Measurements from ENCODE around the gene NADSYN1.

NADSYN1 gene

DNA sequence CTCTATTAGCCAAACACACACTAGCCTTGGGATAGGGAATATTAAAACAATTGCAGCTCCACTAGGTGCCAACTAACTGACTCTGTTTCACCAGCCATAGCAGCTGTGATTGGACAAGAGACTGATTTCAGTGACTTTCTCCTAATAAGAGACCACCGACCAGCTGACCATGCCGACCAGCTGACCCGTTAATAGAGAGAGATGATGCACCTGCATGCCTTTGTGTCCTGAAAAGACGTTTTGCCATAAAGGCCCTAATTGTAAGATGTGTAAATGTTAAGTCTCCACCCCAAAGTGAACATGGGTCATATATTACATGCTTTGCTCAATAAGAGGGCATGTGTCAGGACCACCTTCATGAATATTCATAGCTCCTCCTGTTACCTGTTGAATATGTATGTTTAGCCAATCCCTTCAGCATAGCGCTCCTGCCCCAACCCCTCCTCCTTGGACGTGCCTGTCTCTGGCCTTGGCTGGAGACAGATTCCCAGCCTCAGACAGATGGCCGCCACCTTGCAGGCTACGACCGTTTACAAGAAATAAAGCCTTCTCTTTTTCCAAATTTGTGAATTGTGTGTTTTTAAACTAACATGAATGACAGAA lies 1.3 kb upstream of the NADSYN1 start:
- no peak for DNase-seq (ENCODE audit: low read depth, low spot score)

DNA sequence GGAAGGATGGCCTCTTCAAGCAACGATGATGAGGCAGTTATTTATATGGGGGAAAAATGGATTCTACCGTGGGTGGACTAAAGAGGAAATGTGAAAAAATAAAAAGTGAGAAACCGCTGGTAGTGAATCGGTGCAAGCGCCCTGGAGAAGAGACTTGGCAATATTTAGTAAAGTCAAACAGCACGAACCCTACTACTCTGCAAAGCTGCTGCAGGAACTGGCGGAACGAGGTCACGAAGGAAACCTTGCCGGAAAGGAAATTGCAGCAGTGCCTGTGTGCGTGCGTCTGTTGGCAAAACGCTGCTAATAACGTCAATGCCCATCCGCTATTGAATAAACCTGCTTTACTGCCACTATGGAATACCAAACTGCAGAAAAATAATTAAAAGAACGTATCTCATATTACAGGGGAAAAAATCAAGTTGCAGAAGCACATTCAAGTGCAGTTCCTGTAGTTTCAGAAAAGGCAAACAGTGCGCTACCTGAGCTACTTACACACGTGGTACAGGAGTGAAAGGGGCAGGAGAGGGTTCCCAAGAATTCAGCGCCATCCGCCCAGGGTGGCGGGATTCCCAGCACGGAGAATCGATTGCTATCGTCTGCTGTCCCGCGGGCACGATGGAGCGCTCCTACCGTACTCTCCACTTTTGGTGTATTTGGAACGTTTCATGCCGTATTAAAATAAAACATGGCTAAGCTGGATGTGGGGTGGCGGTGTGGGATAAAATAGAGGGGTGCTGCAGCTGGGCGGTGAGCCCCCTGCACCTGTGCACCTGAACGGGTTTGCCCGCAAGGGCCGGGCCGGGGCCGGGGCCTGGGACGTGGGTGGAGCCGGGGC lies 585 bp upstream of the NADSYN1 start:
- no peak for DNase-seq (ENCODE audit: low read depth, low spot score)

DNA sequence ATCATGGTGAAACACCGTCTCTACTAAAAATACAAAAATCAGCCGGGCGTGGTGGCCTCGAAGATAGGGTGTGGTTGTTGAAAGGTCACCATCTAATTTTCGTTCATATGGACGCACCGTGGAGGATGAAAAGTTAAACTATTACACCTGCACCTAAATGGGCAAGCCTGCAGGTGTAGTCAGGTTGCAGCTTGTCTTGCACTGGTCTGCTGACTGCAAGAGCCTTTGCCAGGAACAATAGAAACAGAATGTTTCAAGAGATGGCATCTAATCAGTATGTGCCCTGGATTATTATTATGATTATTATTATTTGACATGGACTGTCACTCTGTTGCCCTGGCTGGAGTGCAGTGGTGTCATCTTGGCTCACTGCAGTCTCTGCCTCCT lies 908 bp downstream of the NADSYN1 start:
- DNase-seq (ENCODE audit: low read depth, low spot score), result no peak

DNA sequence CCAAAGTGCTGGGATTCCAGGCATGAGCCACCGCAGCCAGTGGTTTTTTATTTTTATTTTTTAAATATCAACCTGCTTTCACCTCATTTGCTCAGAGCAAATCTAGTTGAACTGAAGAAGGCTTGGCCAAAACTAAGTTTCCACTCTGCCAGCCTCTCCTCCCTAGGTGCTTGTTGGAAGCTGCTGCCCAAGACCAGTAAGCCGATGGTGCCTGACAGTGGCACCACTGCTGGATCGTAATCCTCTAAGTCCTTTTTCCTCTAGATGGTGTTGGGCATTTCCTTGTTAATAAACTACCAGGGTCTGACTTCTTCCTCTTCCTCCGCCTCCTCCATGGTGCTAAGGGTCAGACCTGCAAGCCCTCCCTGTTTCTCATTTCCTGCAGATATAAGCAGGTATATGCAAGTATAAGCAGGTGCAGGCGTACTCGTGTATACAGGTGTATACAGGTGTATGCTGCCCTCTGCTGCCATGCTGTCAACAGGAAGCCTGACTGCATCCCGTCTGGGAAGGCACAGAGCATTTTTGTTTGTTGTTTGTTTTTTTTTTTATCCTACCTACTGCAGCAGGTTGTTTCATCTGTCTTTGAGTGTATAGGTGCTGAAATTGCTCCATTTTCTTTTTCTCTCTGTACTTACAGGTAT lies 1.6 kb downstream of the NADSYN1 start:
- no peak for DNase-seq (ENCODE audit: low read depth, low spot score)

DNA sequence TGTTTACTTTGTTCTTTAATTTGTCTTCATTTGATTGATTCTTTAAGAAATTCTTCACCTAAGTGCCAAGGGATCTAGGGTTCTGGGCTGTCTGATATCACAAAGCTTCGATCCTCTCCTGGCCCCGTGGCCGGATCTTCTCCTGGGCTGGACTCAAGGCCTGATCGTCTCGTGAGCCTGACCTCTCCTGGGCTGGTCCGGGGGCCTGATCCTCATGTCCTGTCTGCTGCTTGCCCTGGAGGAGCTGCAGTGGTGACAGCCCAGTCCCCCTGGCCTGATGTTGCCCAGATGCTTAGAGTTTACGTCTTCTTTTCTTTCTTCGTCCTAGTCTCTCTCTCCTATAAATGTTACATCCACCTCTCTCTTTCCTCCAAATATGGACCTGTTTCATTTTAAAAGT lies 3.3 kb downstream of the NADSYN1 start:
- no peak for DNase-seq (ENCODE audit: low read depth, low spot score)

DNA sequence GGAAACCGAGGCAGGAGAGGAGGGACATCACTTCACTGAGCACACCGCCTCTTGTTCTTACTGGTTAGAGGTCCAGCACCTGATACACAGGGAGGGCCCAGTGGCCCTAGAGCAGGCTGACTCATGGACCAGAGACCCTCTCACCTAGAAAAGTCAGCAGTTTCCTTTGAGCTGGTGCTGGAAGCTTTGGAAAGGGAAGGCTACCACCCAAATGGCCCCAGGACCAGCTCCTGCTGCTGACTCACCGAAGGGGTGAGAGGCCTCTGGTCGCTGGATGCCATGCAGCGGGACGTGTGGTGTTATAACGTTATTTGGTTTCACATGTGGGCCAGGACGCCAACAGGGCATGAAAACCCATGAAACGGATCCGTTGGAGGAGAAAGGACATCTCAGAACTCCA lies 3.8 kb downstream of the NADSYN1 start:
- no peak for DNase-seq (ENCODE audit: low read depth, low spot score)

DNA sequence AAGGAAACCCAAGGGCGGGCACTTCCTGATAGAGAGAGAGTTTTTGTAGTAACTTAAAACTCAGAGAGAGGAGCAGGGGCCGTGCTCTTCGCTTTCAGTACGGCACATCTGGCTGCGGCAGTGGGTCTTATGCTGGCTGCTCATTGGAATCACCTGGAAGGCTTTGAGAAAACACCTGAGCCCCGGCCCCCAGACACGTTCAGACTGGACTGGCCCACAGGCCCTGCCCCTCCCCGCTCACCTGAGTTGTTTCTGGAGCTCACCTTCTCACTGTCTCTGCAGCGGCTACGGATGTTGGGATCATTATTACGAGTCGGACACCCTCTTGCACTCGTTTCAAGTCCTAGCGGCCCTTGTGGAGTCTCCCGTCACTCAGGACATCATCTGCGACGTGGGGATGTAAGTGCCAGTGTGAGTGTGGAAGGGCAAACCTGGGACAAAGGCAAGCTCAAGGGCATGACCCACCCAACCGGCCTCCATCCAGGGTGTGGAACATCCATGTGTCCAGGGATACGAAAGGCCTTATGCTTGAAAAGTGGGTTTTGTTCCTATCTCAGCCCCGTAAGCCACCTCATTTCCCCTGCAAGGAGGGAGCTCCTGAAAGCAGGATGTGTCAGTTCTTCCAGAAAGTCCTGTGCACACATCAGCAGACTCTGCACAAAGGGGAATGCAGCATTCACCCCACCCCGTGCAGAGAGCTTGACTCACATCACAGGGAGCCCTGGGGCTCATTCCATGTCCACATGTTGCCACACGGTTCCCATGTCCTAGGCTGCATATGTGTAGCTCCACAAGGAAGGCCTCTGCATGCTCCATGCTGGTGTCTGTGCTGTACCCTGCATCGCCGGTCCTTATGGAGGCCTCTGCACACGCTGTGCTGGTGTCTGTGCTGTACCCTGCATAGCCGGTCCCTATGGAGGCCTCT lies 5.4 kb downstream of the NADSYN1 start:
- no peak for DNase-seq (ENCODE audit: low read depth, low spot score)

DNA sequence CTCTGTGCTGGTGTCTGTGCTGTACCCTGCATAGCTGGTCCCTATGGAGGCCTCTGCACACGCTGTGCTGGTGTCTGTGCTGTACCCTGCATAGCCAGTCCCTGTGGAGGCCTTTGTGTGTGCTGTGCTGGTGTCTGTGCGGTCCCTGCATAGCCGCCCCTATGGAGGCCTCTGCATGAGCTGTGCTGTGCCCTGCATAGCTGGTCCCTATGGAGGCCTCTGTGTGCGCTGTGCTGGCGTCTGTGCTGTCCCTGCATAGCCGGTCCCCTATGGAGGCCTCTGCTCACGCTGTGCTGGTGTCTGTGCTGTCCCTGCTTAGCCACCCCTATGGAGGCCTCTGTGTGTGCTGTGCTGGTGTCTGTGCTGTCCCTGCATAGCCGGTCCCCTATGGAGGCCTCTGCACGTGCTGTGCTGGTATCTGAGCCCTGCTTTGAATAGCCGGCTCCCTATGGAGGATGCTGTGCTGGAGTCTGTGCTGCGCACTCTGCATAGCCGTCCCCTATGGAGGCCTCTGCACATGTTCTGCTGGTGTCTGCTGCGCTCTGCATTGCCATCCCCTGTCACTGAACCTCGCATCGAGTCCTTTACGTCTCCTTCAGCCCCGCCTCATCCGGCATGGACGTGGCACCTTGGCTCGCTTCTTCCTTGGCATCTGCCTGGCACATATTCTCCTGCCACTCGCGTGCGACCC lies 6.2 kb downstream of the NADSYN1 start:
- DNase-seq (ENCODE audit: low read depth, low spot score), result no peak

DNA sequence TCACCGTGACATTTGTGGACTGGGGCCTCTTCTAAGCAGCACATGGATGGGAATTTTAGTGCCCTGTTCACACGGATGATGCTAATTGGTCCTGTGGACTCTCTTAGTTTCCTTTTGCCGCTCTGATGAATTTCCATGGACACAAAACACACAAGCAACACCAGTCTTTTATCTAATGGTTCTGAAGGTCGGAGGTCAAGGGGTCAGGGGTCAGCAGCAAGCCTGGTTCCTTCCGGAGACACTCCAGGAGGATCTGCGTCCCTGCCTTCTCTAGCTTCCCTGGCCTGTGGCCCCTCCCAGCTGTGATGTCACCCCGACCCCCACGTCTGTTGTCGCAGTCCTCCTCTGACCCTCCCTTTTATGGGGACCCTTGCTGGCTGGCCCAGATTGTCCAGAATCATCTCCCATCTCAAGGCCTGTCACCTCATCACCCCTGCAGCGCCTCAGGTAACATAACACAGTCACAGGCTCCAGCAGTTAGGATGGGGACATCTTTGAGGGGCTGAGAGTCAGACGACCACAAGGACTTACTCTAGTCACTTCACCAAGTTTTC lies 6.8 kb downstream of the NADSYN1 start:
- DNase-seq (ENCODE audit: low read depth, low spot score), result no peak

DNA sequence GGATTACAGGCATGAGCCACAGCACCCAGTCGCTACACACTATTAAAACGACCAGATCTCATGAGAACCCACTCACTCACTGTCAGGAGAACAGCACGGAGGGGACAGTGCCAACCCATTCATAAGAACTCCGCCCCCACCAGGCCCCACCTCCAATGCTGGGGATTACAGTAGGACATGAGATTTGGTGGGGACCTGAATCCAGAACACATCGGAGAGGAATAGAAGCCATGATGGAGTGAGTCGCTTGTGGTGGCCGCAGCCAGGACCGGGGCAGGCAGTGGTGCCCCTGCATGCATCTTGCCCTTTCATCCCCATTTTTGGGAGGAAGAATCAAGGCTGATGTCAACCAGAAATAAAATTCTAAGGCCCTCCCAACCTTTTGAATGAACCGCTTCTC lies 8.7 kb downstream of the NADSYN1 start:
- DNase-seq (ENCODE audit: low read depth, low spot score), result no peak

DNA sequence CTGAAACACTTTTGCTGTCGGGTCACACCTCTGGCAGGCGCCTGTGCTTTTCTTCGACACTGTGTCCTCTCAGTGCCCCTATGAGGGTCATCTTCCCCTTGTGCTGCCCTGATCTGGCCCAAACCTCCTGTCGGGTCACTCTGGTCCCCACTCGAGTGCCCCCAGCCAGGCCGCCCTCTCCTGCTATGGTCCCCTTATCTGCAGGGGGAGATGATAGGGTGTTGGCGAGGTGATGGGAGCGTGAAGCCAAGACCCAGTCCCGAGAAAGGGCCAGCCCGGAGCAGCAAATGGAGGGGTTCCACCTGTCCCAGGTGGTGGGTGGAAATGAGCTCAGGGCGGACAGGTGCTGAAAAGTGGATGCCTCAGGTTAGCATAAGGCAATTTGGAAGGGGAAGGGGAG lies 9.7 kb downstream of the NADSYN1 start:
- DNase-seq (ENCODE audit: low read depth, low spot score), result no peak

DNA sequence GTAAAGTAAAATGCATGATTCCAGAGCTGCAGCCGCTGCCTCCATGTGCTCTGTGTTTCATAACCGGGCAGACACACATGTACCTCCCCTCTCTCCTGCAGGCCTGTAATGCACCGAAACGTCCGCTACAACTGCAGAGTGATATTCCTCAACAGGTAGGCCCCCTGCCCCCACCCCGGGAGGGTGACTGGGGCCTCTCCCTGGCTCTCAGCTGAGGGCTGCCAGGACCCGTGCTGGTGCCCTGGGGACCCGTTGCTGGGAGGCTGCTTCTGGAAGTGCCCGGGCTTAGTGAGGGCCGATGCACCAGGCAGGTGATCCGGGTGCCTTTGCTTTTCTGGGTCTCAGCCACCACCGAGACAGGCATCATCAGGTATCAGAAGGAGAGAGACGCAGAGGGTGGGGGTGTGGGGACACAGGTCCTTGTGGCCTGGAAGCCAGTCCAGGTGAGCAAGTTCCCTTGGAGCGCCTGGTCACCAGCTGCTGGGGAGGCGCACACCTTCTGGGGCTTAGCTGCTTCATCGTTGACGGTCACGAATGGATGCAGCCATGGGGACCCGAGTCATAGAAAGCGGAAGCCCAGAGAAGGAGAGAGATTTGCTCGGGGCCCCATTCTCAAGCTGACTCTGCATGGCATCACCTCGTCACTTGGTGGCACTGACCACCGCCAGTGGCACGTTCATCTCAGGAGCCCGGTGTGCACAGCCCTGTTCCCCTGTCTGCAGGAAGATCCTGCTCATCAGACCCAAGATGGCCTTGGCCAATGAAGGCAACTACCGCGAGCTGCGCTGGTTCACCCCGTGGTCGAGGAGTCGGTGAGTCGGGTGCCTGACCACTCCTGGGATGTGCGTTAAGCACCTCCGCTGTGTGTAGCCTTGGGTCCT lies 10.6 kb downstream of the NADSYN1 start:
- no peak for DNase-seq (ENCODE audit: low read depth, low spot score)

DNA sequence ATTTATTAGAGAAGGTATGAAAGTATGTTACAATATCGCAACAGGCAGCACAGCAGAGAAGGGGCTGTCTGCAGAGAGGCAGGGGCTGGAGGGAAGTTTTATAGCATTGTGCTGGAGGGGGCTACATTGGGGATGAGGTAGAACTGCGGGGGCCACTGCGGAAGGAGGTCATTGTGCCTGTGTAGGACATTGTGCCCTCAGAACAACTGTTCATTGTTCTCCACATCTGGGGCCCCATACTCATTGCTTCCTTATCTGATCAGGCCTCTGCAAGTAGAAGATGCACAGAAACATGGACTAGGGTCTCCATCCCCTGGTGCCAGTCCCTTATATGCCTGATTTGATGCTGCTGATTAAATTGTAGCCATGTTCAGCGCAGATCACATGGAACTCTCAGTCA lies 12.1 kb downstream of the NADSYN1 start:
- DNase-seq (ENCODE audit: low read depth, low spot score), result no peak

DNA sequence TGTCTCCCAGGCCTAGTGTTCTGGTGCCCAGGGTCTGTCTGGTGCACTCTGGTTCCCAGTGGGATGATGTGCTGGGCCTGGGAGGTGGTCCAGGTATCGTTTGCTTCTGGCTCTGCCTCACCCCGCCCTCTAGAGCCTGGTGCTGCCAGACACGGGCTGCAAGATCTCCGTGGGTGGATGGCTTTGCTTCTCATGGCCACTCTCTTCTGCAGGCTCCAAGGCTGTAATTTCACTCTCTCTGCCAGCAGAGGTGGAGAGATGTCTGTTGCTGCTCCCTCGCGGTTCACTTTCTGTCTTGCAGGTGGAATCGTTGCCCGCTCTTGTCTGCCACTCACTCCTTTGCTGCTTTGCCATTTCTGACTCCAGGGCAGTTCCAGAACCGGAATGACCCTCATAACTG lies 13.4 kb downstream of the NADSYN1 start:
- no peak for DNase-seq (ENCODE audit: low read depth, low spot score)

DNA sequence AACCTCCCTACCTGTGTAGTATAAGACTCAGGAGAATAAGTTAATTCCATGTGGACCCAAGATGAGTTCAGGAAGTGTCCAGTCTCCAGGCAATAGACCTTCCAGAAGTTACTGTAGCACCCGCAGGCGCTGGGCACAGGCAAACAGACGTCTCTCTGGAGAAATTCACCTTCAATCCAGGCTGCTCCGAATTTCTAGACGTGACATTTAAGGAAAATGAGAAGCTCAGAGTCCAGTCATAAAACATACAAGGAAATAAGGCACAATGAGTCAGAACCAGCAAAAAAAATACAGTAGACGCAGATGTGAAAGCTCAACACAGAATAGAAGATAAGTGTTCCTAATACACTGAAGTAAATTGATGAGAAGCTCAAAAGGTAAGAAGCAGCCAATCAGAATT lies 14.2 kb downstream of the NADSYN1 start:
- DNase-seq (ENCODE audit: low read depth, low spot score), result no peak

DNA sequence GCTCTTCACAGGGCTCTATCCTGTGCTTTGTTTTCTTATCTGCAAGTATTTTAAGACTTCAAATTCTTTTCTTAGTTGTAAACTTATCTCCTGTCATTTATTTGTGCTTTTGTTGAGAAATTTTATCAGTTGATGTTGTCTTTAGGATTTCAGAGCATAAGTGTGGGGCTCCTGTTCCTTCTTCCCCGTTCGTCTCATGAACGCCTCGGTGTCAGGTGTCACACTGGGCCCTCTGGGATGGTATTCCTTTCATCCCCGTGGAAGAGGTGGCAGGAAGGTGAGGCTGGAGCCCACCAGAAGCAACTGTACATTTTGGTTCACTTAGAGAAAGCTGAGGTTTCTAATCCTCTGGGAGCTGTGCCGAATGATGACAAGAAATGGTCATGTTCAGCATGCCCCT lies 17.9 kb downstream of the NADSYN1 start:
- no peak for DNase-seq (ENCODE audit: low read depth, low spot score)

DNA sequence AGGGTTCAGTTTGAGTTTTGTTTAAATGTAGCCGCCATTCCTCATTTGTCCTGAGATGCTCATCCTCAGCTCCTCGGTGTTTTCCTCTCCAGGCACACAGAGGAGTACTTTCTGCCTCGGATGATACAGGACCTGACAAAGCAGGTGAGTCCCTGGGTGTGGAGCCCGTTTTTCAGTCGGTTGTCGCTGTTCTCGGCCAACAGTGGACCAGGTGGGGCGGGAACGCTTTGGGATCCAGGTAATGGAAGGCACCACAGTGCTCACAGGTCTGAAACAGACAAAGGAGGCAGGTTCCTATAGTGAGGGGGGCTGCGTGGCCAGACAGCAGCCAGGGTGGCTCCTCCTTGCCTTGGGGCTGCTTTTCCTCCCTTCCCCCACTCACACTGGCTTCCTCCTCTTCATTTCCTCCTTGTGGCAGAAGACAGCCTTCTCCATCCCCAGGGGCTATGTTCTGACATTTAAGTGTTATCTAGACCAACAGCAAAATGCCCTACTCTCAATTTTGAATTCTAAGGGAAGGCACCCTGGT lies 19.4 kb downstream of the NADSYN1 start:
- no peak for DNase-seq (ENCODE audit: low read depth, low spot score)

DNA sequence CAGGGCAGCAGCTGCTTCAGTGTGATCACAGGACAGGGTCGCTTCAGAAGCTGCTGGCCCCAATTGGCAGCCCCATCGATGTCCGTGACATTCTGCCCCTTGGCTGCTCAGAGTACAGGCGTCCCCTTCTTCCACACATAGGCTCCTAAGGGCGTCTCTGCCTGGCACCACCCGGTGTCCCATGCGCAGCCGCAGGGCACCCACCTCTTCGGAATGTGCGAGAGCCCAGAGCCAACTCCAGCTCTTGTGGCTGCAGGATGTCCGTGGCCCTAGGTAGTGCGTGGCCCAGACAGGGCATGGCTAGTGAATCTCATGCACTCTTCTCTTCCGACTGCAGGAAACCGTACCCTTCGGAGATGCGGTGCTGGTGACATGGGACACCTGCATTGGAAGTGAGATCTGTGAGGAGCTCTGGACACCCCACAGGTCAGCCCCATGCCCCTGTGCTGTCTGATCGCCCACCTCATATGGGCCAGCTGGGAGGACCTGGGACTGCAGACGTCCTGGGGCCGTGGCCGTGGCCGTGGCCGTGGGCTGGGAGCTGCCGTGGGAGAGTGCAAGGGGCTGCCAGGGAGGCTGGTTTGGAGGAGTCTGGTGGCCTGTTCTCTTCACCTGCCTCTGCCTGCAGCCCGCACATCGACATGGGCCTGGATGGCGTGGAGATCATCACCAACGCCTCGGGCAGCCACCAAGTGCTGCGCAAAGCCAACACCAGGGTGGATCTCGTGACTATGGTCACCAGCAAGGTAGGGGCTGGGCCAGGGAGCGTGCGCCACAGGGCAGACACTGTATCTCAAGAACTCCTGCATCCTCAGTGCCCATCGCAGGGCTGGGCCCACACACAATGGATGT lies 20.2 kb downstream of the NADSYN1 start:
- no peak for DNase-seq (ENCODE audit: low read depth, low spot score)

DNA sequence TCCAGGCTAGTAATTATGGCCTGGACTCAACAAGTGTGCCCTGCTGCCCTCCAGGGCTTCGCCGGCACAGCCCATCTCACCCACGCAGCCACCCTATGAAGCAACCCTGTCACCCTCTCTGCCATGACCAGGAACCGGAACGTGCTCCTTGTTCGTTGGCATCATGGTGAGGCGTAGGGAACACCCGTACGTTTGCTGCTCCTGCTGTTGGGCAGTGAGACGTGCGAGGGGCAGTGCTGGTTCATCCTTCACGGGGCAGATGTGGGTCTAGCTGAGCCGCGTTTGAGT lies 20.7 kb downstream of the NADSYN1 start:
- no peak for DNase-seq (ENCODE audit: low read depth, low spot score)

Measured in smooth muscle cell of the brain vasculature (primary cell).